H9 (cell line): Measurements from ENCODE around the gene UBIAD1. TPM values are rescaled to one million over a fixed set of nuclear protein-coding genes. Genes with fewer than 3 reads are reported as not detected.
A peak's percentile ranks its signal among the peaks of the same experiment; 100 is the strongest.

ENCODE experiments used
- DNase-seq: peaks from one replicate; pipeline ENCODE4 v3.0.0-alpha.2; 2017
- H2AFZ ChIP-seq: one replicate; pipeline ENCODE4 v1.6.1; 2013; ENCODE audit warnings: mild to moderate bottlenecking, low read length, control low read depth, moderate library complexity
- H2AK5ac ChIP-seq: 2 replicates; pipeline ENCODE4 v1.6.1; 2013; ENCODE audit warnings: low read length, control low read depth, mixed read lengths; ENCODE audit not compliant: insufficient read length
- H2BK120ac ChIP-seq: one replicate; pipeline ENCODE4 v1.6.1; 2013; ENCODE audit warnings: low read depth, mild to moderate bottlenecking, low read length, control low read depth, inconsistent platforms; ENCODE audit not compliant: poor library complexity, severe bottlenecking
- H2BK12ac ChIP-seq: 2 replicates; pipeline ENCODE4 v1.6.1; 2013; ENCODE audit warnings: low read length, control low read depth, mixed read lengths, low read depth; ENCODE audit not compliant: insufficient read length
- H2BK15ac ChIP-seq: 2 replicates; pipeline ENCODE4 v1.6.1; 2013; ENCODE audit warnings: low read depth, low read length, control low read depth
- H2BK20ac ChIP-seq: one replicate; pipeline ENCODE4 v1.6.1; 2013; ENCODE audit warnings: low read depth, mild to moderate bottlenecking, low read length, control low read depth, inconsistent platforms; ENCODE audit not compliant: poor library complexity, severe bottlenecking
- H2BK5ac ChIP-seq: 2 replicates; pipeline ENCODE4 v1.6.1; 2013; ENCODE audit warnings: low read length, control low read depth, mixed read lengths; ENCODE audit not compliant: insufficient read length
- H3K14ac ChIP-seq: 2 replicates; pipeline ENCODE4 v1.6.1; 2013; ENCODE audit warnings: low read length, control low read depth; ENCODE audit not compliant: insufficient read depth
- H3K18ac ChIP-seq: 2 replicates; pipeline ENCODE4 v1.6.1; 2013; ENCODE audit warnings: low read depth, mild to moderate bottlenecking, mixed read lengths, low read length, control low read depth; ENCODE audit not compliant: insufficient read length
- H3K23ac ChIP-seq: 2 replicates; pipeline ENCODE4 v1.6.1; 2013; ENCODE audit warnings: low read length, control low read depth, mixed read lengths, low read depth; ENCODE audit not compliant: insufficient read length
- H3K23me2 ChIP-seq: 2 replicates; pipeline ENCODE4 v1.6.1; 2013; ENCODE audit warnings: low read depth, mild to moderate bottlenecking, mixed read lengths, low read length, control low read depth; ENCODE audit not compliant: insufficient read length, poor library complexity, severe bottlenecking
- H3K27ac ChIP-seq: 2 replicates; pipeline ENCODE4 v1.5.1; 2013; ENCODE audit warnings: low read length, control low read depth, mixed read lengths, low read depth; ENCODE audit not compliant: insufficient read length
- H3K27me3 ChIP-seq: 2 replicates; pipeline ENCODE4 v1.6.1; 2013; ENCODE audit warnings: low read length, control low read depth, inconsistent platforms; ENCODE audit not compliant: insufficient read depth
- H3K4ac ChIP-seq: 2 replicates; pipeline ENCODE4 v1.6.1; 2013; ENCODE audit warnings: low read depth, mild to moderate bottlenecking, control low read depth, inconsistent platforms, low read length, moderate library complexity
- H3K4me1 ChIP-seq: 2 replicates; pipeline ENCODE4 v1.6.1; 2013; ENCODE audit warnings: low read length, control low read depth, inconsistent platforms; ENCODE audit not compliant: insufficient read depth
- H3K4me2 ChIP-seq: 2 replicates; pipeline ENCODE4 v1.6.1; 2013; ENCODE audit warnings: low read length, control low read depth, mixed read lengths; ENCODE audit not compliant: insufficient read length, insufficient read depth
- H3K56ac ChIP-seq: 2 replicates; pipeline ENCODE4 v1.6.1; 2013; ENCODE audit warnings: low read depth, mild to moderate bottlenecking, mixed read lengths, low read length, control low read depth; ENCODE audit not compliant: insufficient read length
- H3K79me1 ChIP-seq: 2 replicates; pipeline ENCODE4 v1.6.1; 2013; ENCODE audit warnings: low read depth, mild to moderate bottlenecking, moderate library complexity, low read length, control low read depth, inconsistent platforms; ENCODE audit not compliant: insufficient read depth, poor library complexity, severe bottlenecking
- H3K79me2 ChIP-seq: 2 replicates; pipeline ENCODE4 v1.6.1; 2013; ENCODE audit warnings: low read length, control low read depth, inconsistent platforms; ENCODE audit not compliant: insufficient read depth
- H3K9ac ChIP-seq: 2 replicates; pipeline ENCODE4 v1.6.1; 2013; ENCODE audit warnings: low read length, control low read depth, mixed read lengths; ENCODE audit not compliant: insufficient read length; ENCODE audit errors: extremely low read depth
- H3K9me3 ChIP-seq: one replicate; pipeline ENCODE4 v1.6.1; 2013; ENCODE audit warnings: low read depth, low read length, inconsistent platforms; ENCODE audit not compliant: control insufficient read depth
- H3T11ph ChIP-seq: one replicate; pipeline ENCODE4 v1.6.1; 2013; ENCODE audit warnings: mild to moderate bottlenecking, low read length, control low read depth, inconsistent platforms
- H4K20me1 ChIP-seq: one replicate; pipeline ENCODE4 v1.6.1; 2013; ENCODE audit not compliant: control insufficient read depth, insufficient read length, insufficient read depth
- H4K5ac ChIP-seq: 2 replicates; pipeline ENCODE4 v1.6.1; 2013; ENCODE audit warnings: low read depth, mild to moderate bottlenecking, mixed read lengths, low read length, control low read depth; ENCODE audit not compliant: insufficient read length
- H4K8ac ChIP-seq: replicated peaks from 2 replicates; pipeline ENCODE4 v1.6.1; 2013; ENCODE audit warnings: low read length, control low read depth, mixed read lengths, low read depth; ENCODE audit not compliant: insufficient read length
- H4K91ac ChIP-seq: 2 replicates; pipeline ENCODE4 v1.6.1; 2013; ENCODE audit warnings: low read depth, mild to moderate bottlenecking, moderate library complexity, mixed read lengths, low read length, control low read depth; ENCODE audit not compliant: insufficient read length
- H3K27ac Mint-ChIP-seq, 3 experiments: 2 replicates in 2 of 3; 3 replicates in 1 of 3; pipeline ENCODE4 v1.8.0; 2020 to 2021; ENCODE audit warnings: mixed read lengths in 3 of 3, mild to moderate bottlenecking in 1 of 3, moderate library complexity in 1 of 3
- H3K27me3 Mint-ChIP-seq: 2 replicates; pipeline ENCODE4 v1.8.0; 2021; ENCODE audit warnings: low read depth, mild to moderate bottlenecking, moderate library complexity, mixed read lengths
- H3K36me3 Mint-ChIP-seq, 3 experiments: 2 replicates in 2 of 3; 3 replicates in 1 of 3; pipeline ENCODE4 v1.8.0; 2020 to 2021; ENCODE audit warnings: low read depth in 3 of 3, mixed read lengths in 3 of 3; ENCODE audit not compliant: insufficient read depth in 1 of 3
- H3K4me1 Mint-ChIP-seq, 2 experiments: 2 replicates each; pipeline ENCODE4 v1.8.0; 2020; ENCODE audit warnings: mixed read lengths in 2 of 2
- H3K4me3 Mint-ChIP-seq, 2 experiments: 2 replicates in 1 of 2; 3 replicates in 1 of 2; pipeline ENCODE4 v1.8.0; 2020 to 2021; ENCODE audit warnings: mild to moderate bottlenecking in 2 of 2, mixed read lengths in 2 of 2, moderate library complexity in 1 of 2
- H3K9me3 Mint-ChIP-seq, 2 experiments: 2 replicates in 1 of 2; 3 replicates in 1 of 2; pipeline ENCODE4 v1.8.0; 2020; ENCODE audit warnings: mild to moderate bottlenecking in 2 of 2, mixed read lengths in 2 of 2, moderate library complexity in 1 of 2
- CTCF ChIP-seq: fragments of 200-600 bp; sonication (generic); conservative IDR thresholded peaks from 3 replicates; pipeline ENCODE4 v1.8.0; 2021; ENCODE audit warnings: antibody characterized with exemption, mild to moderate bottlenecking
- WGBS: extraction: QIAGEN DNeasy Blood & Tissue Kit; methylation state at CpG from one replicate; pipeline ENCODE4 v1.1.7; 2013; ENCODE audit warnings: missing lambda C conversion rate, low lambda C conversion rate, mixed read lengths; ENCODE audit not compliant: insufficient read length; ENCODE audit errors: extremely low coverage; 5-methylcytosine and 5-hydroxymethylcytosine counted together
- total RNA-seq: library from RNA; stranded (reverse); gene quantifications from 2 replicates; pipeline ENCODE4 v1.2.1, GENCODE V29; 2021

Gene UBIAD1
- total RNA-seq, 1 experiment from 2014 or later, result 30.2 TPM

GRCh38 chr1:11253226-11253625, 19.8 kb upstream of the UBIAD1 start:
- H3K9ac ChIP-seq, result no peak overlapping the region
- Mint-ChIP-seq H3K4me3 (no peak overlapping the region), H3K4me1 (peaks cover 0 to 2% of the 10 kb centered on the region in 2 experiments; a peak in 1 of 4 replicates), H3K27ac (peak overlapping the region in 1 of 3 experiments; percentile 45; a peak in 1 of 7 replicates), H3K36me3 (peaks cover 55 to 84% (median 68%) of the 10 kb centered on the region in 3 experiments), H3K27me3 (no peaks in the 10 kb centered on the region), H3K9me3 (peaks cover 6 to 7% of the 10 kb centered on the region in 2 experiments; a peak in 4 of 5 replicates)
- no peaks in the 10 kb centered on the region for H3K27me3 ChIP-seq
- no peak overlapping the region for H2BK5ac ChIP-seq
- H3K18ac ChIP-seq, result no peak overlapping the region
- H3K23ac ChIP-seq, result no peak overlapping the region
- H4K20me1 ChIP-seq, result no peaks in the 10 kb centered on the region
- no peaks in the 10 kb centered on the region for H3K79me2 ChIP-seq
- H3K23me2 ChIP-seq, result no peaks in the 10 kb centered on the region
- no peak overlapping the region for H2BK20ac ChIP-seq
- no peak overlapping the region for H3K27ac ChIP-seq
- no peak overlapping the region for H4K8ac ChIP-seq
- TF ChIP-seq CTCF, result no peak
- H3K4me2 ChIP-seq, result no peak overlapping the region
- no peak overlapping the region for H2BK12ac ChIP-seq
- no peak overlapping the region for H3K56ac ChIP-seq
- H2AK5ac ChIP-seq, result no peak overlapping the region
- DNase-seq, result no peak
- no peak overlapping the region for H3K14ac ChIP-seq
- H3K79me1 ChIP-seq, result no peaks in the 10 kb centered on the region
- H3K4me1 ChIP-seq, result no peaks in the 10 kb centered on the region
- WGBS, result no CpG with 5 or more reads among the region's 8 CpGs
- H2BK120ac ChIP-seq, result no peak overlapping the region
- no peaks in the 10 kb centered on the region for H3K9me3 ChIP-seq
- H2AFZ ChIP-seq, result no peak overlapping the region
- H3K4ac ChIP-seq, result no peak overlapping the region
- no peak overlapping the region for H4K91ac ChIP-seq
- no peak overlapping the region for H2BK15ac ChIP-seq
- no peak overlapping the region for H4K5ac ChIP-seq
- H3T11ph ChIP-seq, result no peak overlapping the region
